ENCODE results near the gene HNMT. TPM values are rescaled to one million over a fixed set of nuclear protein-coding genes. Genes with fewer than 3 reads are reported as not detected.
"Not testable (repeated sequence)": the region's sequence is repeated elsewhere in the genome, so short reads cannot be mapped to it uniquely, and the experiment has no call there.

Gene HNMT
- total and polyA plus RNA-seq, 2 experiments from 2014 or later = 4.7 to 5.6 TPM

- Histone ChIP-seq H3K27me3 (no peaks in the 10 kb centered on the region), H3K4me1 (ENCODE audit: low read depth) (peaks cover 7% of the 10 kb centered on the region), H3K9me3 (ENCODE audit: low read depth) (no peaks in the 10 kb centered on the region), H3K36me3 (no peaks in the 10 kb centered on the region), H3K27ac (no peak overlapping the region), H3K4me3 (no peak overlapping the region)
- DNase-seq (ENCODE audit: low read depth in 1 of 2, low spot score in 1 of 2) = peak in 1 of 2 donors; percentile 96
- no peak for TF ChIP-seq CTCF (IDR thresholded peaks at IDR 0.05; ENCODE audit: low read depth, low read length)
Observed at GRCh38 chr2:137969418-137969765, 5.1 kb downstream of the HNMT start.

DNA sequence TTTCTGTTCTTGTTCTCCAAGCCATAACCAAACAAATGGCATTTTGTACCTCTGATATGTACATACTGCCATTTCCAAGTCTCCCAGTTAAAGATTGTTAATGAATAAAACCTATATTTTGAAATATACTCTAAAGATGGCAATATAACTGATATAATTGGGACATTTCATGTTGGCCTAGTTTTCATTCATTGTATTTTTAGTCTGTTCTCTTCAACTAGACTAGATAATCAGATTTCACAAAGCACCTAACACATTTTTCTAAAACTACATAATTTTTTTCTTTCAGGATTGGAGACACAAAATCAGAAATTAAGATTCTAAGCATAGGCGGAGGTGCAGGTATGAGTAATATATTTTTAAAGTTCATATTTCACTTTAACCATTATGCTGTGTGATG lies 5.6 kb downstream of the HNMT start:
- Histone ChIP-seq H3K27ac (no peak overlapping the region), H3K36me3 (no peaks in the 10 kb centered on the region), H3K4me3 (no peak overlapping the region), H3K4me1 (ENCODE audit: low read depth) (peaks cover 3% of the 10 kb centered on the region), H3K9me3 (ENCODE audit: low read depth) (no peaks in the 10 kb centered on the region), H3K27me3 (no peaks in the 10 kb centered on the region)
- no peak for DNase-seq (ENCODE audit: low read depth in 1 of 2, low spot score in 1 of 2)
- TF ChIP-seq CTCF (IDR thresholded peaks at IDR 0.05; ENCODE audit: low read depth, low read length) = no peak

DNA sequence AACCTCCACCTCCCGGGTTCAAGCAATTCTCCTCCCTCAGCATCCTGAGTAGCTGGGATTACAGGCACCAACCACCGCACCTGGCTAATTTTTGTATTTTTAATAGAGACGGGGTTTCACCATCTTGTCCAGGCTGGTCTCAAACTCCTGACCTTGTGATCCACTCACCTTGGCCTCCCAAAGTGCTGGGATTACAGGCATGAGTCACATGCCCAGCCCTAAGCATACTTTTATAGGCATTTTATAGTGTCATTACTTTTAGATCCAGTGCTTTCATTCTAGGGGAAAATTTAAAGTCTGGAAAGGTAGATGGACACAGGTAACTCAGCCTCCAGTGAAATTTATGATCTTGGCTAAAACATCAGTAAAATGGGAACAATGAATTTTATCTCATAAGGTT lies 7.0 kb downstream of the HNMT start:
- not testable (repeated sequence) for DNase-seq (ENCODE audit: low read depth in 1 of 2, low spot score in 1 of 2); H3K27ac ChIP-seq; H3K4me1 ChIP-seq (ENCODE audit: low read depth); H3K27me3 ChIP-seq; H3K4me3 ChIP-seq; H3K36me3 ChIP-seq; H3K9me3 ChIP-seq (ENCODE audit: low read depth)

DNA sequence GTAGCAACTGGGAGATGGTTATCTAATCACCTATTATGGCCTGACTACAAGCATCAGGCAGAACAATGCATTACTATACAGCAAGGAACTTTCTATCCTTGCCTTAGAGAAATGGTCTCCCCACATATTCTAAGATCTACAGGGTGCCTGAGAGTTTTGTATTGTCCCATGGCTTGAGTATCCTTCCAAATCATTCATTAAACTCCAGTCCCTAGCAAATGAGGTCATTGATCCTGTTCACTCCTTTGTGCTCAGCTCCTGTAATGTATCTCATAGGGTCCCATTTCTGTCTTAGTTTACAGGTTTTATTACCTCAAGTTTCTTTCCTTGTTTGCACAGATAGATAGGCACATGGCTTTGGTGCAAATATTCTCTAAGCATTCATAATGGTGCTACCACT lies 9.0 kb downstream of the HNMT start:
- H3K4me1 ChIP-seq (ENCODE audit: low read depth) = peaks cover 5% of the 10 kb centered on the region
- TF ChIP-seq CTCF (IDR thresholded peaks at IDR 0.05; ENCODE audit: low read depth, low read length) = no peak
- no peak overlapping the region for H3K27ac ChIP-seq
- H3K36me3 ChIP-seq = no peaks in the 10 kb centered on the region
- H3K4me3 ChIP-seq = no peak overlapping the region
- no peak for DNase-seq (ENCODE audit: low read depth in 1 of 2, low spot score in 1 of 2)
- H3K9me3 ChIP-seq (ENCODE audit: low read depth) = no peaks in the 10 kb centered on the region
- no peaks in the 10 kb centered on the region for H3K27me3 ChIP-seq

- Histone ChIP-seq H3K9me3 (ENCODE audit: low read depth) (no peaks in the 10 kb centered on the region), H3K4me1 (ENCODE audit: low read depth) (peaks cover 5% of the 10 kb centered on the region), H3K27me3 (no peaks in the 10 kb centered on the region), H3K36me3 (no peaks in the 10 kb centered on the region), H3K4me3 (no peak overlapping the region), H3K27ac (no peak overlapping the region)
- no peak for TF ChIP-seq CTCF (IDR thresholded peaks at IDR 0.05; ENCODE audit: low read depth, low read length)
- DNase-seq (ENCODE audit: low read depth in 1 of 2, low spot score in 1 of 2) = no peak
Observed at GRCh38 chr2:137975280-137976271, 11.3 kb downstream of the HNMT start.

GRCh38 chr2:137976274-137976673 lies 12.0 kb downstream of the HNMT start:
- no peaks in the 10 kb centered on the region for H3K9me3 ChIP-seq (ENCODE audit: low read depth)
- no peak overlapping the region for H3K27ac ChIP-seq
- no peaks in the 10 kb centered on the region for H3K36me3 ChIP-seq
- H3K4me1 ChIP-seq (ENCODE audit: low read depth) = peaks cover 5% of the 10 kb centered on the region
- no peak for DNase-seq (ENCODE audit: low read depth in 1 of 2, low spot score in 1 of 2)
- no peaks in the 10 kb centered on the region for H3K27me3 ChIP-seq
- no peak overlapping the region for H3K4me3 ChIP-seq
- TF ChIP-seq CTCF (IDR thresholded peaks at IDR 0.05; ENCODE audit: low read depth, low read length) = no peak

All from cardiac muscle cell (in vitro differentiated cells and primary cell).